ENCODE data around the gene ZNF436.

ZNF436 gene

DNA sequence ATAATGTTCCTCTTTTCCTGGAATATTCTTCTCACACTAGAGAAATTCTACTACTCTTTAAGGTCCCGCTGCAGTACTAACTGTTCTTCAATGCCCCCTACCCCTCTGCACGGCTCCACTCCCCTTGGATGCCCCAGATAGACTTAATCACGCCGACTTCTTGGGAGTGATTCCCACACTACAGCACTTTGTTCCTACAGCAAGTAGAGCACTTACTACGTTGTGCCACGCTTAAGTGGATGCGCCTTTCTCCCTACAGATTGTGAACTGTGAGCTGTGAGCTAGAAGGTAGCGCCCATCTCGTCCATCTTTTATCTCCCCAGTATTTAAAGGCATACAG is 2.2 kb downstream of the ZNF436 start:
- DNase-seq (ENCODE audit: low read depth, low spot score), result no peak

- DNase-seq (ENCODE audit: low read depth, low spot score), result no peak
Observed at GRCh38 chr1:23366598-23366997, 3.0 kb downstream of the ZNF436 start.

DNA sequence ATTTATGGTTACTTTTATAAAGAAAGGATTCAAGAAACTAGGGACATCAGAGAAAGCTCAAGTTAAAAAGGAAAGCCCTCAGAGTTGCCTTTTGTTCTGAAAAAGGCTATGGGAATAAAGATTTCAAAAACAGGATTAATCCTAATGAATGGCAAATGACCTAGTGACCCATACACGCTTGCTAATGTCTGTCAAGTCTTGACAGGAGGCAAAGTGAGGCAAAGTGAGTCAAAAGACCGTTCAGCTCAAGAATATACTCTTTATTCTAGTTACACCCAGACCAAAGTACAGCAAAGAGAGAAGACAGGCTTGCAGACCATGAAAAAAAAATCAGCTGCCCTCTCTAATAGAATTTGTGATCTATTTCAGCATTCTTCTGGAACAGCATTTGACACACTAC is 3.5 kb downstream of the ZNF436 start:
- DNase-seq (ENCODE audit: low read depth, low spot score), result no peak

DNA sequence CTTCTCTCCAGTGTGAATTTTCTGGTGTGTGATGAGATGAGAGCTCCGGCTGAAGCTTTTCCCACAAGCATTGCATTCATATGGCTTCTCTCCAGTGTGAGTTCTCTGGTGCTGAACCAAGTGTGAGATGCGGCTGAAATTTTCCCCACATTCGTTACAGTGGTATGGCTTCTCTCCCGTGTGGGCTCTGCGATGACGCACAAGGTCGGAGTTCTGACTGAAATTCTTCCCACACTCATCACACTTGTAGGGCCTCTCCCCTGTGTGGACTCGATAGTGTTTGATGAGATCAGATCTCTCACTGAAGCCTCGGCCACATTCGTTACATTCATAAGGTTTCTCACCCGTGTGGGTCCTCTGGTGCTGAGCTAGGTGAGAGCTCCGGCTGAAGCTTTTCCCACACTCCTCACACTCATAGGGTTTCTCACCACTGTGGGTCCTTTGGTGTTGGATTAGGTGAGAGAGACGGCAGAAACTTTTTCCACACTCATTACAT is 7.4 kb downstream of the ZNF436 start:
- DNase-seq (ENCODE audit: low read depth, low spot score), result no peak

DNA sequence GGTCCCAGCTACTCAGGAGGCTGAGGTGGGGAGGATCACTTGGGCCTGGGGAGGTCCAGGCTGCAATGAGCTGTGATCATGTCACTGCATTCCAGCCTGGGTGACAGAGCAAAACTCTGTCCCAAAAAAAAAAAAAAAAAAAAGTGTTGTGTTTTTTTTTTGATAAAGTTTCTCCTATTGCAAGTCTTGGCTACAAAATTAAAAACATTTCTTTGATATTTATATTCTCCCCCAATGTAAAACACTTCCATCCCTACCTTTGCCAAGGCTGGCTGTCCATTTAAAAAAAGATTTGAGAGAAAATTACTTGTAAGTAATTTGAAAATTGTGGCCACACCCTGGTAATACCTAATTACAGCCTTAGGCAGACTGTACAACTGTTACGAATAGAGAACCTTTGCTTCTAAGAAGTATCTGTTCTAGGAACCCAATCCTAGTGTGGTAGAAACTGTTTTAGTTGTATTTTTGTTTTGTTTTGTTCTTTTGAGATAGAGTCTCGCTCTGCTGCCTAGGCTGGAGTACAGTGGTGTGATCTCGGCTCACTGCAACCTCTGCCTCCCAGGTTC is 11.2 kb downstream of the ZNF436 start:
- no peak for DNase-seq (ENCODE audit: low read depth, low spot score)

- DNase-seq (ENCODE audit: low read depth, low spot score), result no peak
Observed at GRCh38 chr1:23357138-23357908, 12.3 kb downstream of the ZNF436 start.

GRCh38 chr1:23356471-23357137 is 13.0 kb downstream of the ZNF436 start:
- DNase-seq (ENCODE audit: low read depth, low spot score), result no peak

DNA sequence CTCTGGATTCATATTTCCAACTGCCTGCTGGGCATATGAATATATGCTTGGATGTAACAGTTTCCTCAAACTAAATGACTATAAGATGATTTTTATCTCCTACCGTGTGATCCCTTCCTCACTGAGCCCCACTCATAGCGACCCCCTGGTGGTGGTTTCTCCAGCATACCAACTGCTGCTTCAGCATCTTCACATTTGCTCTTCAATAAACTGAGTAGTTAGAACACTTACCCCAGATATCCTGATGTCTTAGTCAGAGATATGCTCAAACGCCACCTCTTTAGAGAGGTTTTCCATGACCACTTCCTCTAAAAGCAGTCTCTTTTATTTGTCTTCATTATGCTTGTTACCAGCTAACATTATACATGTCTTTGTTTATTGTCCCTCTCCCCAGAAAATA is 15.4 kb downstream of the ZNF436 start:
- no peak for DNase-seq (ENCODE audit: low read depth, low spot score)

GRCh38 chr1:23352096-23352695 is 17.4 kb downstream of the ZNF436 start:
- no peak for DNase-seq (ENCODE audit: low read depth, low spot score)

- no peak for DNase-seq (ENCODE audit: low read depth, low spot score)
Observed at GRCh38 chr1:23345920-23346319, 23.7 kb downstream of the ZNF436 start.

GRCh38 chr1:23344987-23345472 is 24.6 kb downstream of the ZNF436 start:
- no peak for DNase-seq (ENCODE audit: low read depth, low spot score)

- DNase-seq (ENCODE audit: low read depth, low spot score), result peak; percentile 98
Observed at GRCh38 chr1:23344111-23344986, 25.3 kb downstream of the ZNF436 start, which contains the start of gene HNRNPR. Gene HNRNPR (minus strand): TSS chr1:23344284. CDS start chr1:23341008, 3,276 bp downstream.

GRCh38 chr1:23343221-23344110 is 26.2 kb downstream of the ZNF436 start:
- DNase-seq (ENCODE audit: low read depth, low spot score), result peak; percentile 5

DNA sequence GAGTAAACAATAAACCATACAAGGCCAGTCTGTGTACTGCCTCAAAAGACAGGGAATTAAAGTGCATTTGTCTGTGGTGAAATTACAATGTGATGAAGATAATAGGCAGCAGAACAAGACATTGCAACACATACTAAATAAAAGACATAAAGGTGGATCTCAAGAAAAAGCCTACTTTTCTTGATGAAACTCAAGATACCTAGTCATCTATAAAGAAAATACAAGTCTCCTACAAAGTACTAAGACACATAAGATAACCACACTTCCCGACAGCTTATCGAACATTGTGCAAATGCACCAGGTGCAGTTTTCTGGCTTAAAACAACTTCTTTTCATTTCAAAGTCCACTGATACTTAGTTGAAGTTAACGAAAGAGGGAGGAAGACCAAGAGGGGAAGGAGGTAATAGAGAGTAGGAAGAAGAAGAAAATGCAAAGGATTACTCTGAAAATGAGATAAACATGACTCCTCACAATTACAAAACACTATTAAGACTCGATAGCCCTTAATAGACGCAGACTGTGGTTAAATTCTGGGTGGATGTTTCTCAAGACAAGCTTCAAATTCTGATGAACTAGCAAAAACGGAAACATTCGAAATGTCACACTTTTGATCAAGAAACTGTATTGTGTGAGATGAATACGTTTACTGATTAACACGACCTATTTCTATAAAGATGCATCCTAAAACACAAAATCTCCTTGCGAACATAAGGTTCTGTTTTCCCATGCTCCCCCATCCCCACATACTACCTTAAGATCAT is 27.5 kb downstream of the ZNF436 start:
- DNase-seq (ENCODE audit: low read depth, low spot score), result no peak

- DNase-seq (ENCODE audit: low read depth, low spot score), result no peak
Observed at GRCh38 chr1:23339632-23340031, 30.0 kb downstream of the ZNF436 start.

DNA sequence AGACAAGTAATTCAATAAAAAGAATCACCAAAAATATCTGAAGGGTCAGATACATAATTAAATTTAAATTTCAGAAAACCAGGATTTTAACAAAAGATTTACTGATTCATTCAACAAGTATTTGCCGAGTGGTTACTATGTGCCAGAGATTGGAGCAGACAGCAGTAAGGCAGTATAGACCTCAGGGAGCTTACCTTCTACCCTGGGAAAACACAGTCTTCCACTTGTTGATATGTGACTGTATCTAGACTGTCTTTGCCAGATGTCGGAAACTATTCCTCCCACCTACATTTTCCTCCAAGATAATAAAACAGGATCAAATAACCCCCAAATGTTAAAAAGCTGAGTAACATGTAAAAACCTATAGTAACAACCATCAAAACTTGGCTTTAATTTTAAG is 31.8 kb downstream of the ZNF436 start:
- DNase-seq (ENCODE audit: low read depth, low spot score), result no peak

- DNase-seq (ENCODE audit: low read depth, low spot score), result no peak
Observed at GRCh38 chr1:23331713-23332112, 37.9 kb downstream of the ZNF436 start.

GRCh38 chr1:23330846-23331245 is 38.8 kb downstream of the ZNF436 start:
- DNase-seq (ENCODE audit: low read depth, low spot score), result no peak

DNA sequence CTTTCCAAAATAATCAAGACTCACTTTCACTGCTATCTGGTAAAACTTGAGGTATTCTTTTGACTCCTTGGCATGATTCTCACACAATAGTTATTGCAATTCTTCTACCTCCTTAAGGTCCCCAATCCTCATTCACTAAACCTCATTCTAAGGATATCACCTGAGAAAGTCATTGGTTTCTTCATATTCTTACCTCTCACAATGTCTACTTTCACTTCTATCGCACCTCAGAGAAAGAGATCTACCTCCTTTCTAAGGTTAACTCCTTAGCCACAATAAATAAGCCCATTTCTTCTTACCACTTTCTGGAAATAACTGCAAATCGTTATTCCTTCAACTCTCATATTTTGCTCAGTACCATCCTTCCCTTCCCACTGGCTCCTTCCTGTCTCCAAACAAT is 44.2 kb downstream of the ZNF436 start:
- no peak for DNase-seq (ENCODE audit: low read depth, low spot score)

Data from activated CD4-positive, CD25-positive, alpha-beta regulatory T cell treated with anti-CD3 and anti-CD28 coated beads, Interleukin-2, amount 50 U/mL, for 16 hours (primary cell).